Skeletal muscle cell (primary cell): Measurements from ENCODE around the gene COG1.

ENCODE experiments used
- DNase-seq: peaks from one replicate; pipeline ENCODE4 v3.0.0-alpha.2; 2010; ENCODE audit warnings: low read depth
- H3K4me3 ChIP-seq: 2 replicates; pipeline ENCODE4 v1.5.1; 2011; ENCODE audit warnings: low read depth, mild to moderate bottlenecking, control low read depth, low read length, moderate library complexity

The COG1 gene

DNA sequence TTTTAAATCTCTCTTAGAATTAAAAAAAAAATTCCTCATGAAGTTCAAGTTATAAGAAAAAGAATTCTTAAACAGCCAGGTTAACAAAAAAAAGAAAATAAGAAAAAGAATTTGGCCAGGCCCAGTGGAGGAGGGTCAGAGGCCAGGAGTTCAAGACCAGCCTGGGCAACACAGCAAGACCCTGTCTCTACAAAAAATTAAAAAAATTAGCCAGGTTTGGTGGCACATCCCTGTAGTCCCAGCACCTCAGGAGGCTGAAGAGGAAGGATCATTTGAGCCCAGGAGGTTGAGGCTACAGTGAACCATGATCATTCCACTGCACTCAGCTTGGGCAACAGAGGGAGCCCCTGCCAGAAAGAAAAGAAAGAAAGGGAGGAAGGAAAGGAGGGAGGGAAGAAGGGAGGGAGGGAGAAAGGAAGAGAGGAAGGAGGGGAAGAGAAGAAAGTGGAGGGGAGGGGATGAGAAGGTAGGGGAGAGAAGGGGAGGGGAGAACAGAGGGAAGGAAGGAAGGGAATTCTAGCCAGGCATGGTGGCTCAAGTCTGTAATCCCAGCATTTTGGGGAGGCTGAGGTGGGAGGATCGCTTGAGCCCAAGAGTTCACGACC lies 30.9 kb downstream of the COG1 start:
- no peak for DNase-seq
- H3K4me3 ChIP-seq, result no peak overlapping the region

DNA sequence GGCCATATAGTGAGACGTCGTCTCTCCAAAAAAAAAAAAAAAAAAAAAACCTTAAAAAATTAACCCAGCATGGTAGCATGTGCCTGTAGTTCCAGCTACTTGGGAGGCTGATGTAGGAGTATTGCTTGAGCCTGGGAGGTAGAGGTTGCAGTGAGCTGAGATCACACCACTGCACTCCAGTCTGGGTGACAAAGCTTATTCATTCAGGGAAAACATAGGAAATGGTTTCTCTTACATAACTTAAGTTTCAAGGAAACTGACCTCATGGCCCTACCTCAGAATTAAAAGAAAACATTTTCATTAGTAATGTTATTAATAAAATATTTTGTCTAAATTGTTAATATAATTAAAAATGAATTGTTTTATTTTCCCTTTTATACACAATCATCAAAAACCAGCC lies 31.4 kb downstream of the COG1 start:
- no peak for DNase-seq
- no peak overlapping the region for H3K4me3 ChIP-seq

DNA sequence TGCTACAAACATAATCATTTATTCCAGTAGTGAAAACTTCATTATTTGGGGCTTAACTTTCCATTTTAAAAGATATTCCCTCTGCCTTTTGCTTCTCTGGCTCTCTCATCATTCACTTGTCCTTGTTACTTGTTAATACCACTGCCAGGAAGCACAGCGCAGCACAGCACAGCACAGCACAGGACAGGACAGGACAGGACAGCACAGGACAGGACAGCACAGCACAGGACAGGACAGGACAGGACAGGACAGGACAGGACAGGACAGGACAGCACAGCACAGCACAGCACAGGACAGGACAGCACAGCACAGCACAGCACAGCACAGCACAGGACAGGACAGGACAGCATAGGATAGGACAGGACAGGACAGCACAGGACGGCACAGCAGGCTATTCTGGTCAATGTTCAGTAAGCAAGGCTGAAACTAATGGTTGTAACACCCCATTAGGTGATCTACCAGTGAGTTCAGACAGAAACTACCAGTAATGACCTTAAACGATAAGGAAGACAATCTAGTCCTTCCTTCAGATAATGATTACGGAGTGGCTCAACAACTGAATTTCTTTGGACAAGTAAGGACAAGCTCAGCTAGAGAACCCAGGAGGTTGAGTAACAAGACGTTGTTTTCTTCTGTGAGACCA lies 31.9 kb downstream of the COG1 start:
- no peak overlapping the region for H3K4me3 ChIP-seq
- no peak for DNase-seq

DNA sequence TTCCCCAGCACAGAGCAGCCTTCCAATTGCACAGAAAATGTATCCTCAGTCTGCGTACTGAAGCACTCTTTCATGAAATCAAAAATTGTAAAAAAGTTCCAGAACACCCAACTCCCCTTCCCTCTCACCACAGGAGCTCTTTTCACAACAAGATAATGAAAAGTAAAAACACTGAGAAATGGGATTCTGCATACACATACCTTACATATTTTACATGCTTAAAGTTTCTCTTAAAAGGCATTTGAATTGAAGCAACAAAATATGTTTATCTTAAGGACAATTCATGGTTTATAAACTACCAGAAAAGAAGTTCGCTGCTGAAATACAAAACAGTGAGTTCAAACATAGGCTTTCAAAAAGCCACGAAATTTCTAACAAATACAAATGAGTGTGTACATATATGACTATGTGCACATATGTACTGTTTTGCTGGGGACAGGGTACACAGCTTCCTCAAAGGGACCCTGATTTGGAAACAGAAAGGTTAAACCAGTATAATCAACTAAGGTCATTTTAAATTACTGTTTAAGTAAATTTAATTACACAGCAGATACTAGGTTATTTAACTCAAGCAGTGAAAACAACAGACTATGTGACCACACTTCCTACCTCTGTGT lies 33.8 kb downstream of the COG1 start:
- no peak overlapping the region for H3K4me3 ChIP-seq

DNA sequence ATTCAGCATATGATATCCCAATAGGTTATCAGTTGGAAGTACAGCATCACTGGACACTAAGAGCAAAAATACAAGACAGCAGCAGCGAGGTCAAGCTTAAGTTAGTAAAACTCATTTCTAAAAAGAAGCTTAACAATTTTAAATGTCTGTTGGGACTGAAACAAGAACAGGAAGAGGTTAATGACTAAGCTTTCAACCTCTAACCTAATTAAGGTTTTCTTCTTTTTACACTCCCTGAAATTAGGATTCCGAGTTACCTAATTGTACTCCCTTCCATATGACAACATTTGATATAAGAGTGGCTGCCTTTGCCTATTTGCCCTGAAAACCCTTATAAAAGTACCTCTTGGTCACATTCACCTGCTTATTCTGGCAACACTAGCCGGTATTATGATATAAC lies 34.5 kb downstream of the COG1 start:
- DNase-seq, result no peak
- no peak overlapping the region for H3K4me3 ChIP-seq

More for the DNA sequence above, 33.8 kb downstream of the COG1 start:
- DNase-seq, result no peak

DNA sequence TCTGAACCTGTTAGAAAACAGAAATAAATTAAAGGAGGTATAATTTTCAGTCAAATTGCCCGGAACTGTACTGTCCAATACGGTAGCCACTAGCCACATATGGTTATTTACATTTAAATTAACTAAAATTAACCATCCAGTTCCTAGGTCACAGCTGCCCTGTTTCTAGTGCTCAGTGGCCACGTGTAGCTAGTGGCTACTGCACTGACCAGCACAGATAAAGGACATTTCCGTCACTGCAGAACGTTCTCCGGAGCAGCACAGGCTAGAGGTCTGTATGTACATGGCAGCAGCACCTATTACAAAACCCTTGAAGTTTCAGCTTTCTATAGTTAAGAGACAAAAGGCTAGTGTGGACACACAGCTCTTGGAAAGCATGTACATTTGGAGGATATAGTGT lies 35.1 kb downstream of the COG1 start:
- no peak overlapping the region for H3K4me3 ChIP-seq
- DNase-seq, result no peak

DNA sequence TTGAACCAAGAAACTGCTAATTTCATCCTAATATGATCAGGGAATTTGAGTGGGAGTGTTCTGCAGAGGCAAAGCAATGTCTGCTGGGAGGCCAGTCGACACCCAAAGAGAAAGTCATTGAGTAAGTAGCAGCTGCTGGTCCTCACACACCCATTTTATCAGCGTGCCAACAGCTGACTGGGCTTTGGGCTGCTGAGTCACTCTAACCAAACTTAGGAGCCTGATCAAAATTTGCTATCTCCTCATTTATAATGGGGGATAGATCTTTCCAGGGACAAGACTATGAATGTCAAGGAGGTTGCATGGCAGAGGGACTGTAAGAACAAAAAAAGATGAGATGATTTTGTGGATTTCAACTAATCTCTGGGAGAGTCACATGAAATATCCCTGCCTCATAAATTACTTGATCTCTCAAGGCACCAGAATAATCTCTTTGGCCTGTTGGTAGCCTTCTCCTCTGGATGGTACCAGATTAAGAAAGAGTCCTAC lies 35.9 kb downstream of the COG1 start:
- peak; percentile 58 for DNase-seq
- no peak overlapping the region for H3K4me3 ChIP-seq

DNA sequence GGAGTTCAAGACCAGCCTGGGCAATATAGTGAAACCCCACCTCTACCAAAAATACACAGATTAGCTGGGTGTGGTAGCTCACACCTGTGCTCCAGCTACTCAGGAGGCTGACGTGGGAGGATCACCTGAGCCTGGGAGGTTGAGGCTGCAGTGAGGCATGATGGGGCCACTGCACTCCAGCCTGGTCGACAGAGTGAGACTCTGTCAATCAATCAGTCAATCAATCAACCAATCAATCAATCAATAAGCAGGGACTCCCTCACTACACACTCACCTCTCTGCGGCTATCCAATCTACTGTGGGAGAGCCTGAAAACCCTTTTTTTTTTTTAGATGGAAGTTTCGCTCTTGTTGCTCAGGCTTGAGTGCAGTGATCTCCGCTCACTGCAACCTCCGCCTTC lies 37.2 kb downstream of the COG1 start:
- H3K4me3 ChIP-seq, result no peak overlapping the region
- no peak for DNase-seq

DNA sequence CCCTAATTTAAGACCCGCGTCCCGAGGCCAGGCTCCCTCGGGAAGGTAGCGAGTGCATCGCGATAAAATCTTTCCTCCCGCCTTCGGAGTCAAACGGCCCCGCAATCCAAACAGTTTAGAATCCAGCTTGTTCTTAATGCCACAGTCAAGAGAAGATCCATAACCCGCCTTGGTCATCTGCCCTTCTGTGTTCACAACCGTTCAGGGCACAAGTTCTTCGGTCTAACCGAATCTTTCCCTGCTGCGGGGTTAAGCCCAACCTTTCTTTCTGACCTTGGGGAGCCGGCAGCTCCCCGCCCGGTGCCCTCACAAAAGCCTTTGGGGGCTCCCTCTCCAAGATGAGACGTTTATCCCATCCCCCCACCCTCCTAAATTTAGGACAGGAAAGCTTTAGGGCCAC lies 38.5 kb downstream of the COG1 start:
- DNase-seq, result no peak
- H3K4me3 ChIP-seq, result peak overlapping the region; percentile 99

DNA sequence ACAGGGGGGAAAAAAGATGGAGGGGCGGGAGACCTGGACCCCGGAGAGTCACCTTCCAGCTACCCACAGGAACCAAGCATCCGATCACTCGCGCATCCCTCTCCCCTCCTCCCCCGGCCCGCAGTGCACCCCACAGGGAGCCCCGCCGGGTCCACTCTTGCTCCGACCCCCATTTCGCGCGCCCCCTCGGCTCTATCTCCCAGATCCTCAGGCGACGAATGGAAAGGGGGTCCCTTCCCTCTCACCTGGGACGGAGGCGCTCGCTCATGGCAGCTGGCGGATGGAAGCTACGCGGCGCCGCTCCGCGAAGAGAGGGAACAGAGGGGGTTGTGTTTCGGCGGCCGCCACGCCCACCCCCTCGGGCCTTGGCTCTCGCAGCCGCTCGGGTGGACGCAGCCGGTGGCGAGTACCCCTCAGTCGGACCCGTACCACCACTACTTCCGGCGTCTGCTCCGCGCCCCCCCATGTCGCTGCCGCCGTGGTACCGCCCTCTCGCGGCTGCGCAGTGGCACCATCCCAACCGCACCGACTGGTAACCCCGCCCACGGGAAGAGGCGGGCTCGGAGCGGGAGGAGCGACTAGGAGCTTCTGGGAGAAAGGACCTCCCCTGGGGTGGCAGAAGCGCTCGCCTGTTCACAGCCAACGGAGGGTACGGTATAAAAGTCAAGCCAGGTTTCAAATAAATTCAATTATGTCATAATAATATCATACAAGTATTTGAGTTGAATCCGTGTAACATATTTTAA lies 39.2 kb downstream of the COG1 start:
- peak; percentile 78 for DNase-seq
- peak overlapping the region; percentile 99 for H3K4me3 ChIP-seq

DNA sequence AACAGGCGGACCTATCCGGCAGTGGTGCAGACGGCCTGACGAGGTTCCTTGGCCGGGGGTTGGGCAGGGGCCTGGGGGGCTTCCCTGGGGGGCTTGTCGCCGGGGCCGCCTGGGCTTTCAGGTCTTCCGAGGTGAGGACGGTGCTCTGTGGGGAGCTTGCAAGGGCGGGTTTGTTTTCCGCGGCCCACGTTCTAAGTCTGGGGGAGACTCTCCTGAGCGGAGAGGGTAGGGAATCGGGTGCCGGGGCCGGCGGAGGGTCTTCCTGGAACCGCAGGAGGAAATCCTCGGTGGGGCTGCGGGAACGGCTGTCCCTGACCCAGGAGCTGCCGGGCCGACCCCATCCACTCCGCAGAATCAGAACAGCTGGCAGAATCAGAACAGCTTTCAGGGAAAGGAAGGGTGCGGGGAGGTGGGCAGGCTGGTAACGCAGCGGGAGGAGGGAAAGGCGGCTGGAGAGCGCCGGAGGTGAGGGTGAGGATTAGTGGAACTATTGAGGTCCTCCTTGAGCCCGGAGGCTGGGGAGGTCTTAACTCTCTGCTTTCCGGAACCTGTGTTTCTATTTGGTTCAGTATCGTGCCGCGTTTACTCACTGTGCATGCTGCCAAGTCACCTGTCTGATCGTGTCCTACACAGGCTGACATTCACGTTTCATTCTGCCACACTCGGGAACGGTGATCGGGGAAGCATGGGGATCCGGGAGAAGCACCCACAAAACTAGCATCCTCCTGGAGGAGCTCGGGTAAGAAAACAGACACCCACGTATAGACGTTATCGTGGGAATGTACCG lies 39.9 kb downstream of the COG1 start:
- no peak for DNase-seq
- H3K4me3 ChIP-seq, result peak overlapping the region; percentile 99

DNA sequence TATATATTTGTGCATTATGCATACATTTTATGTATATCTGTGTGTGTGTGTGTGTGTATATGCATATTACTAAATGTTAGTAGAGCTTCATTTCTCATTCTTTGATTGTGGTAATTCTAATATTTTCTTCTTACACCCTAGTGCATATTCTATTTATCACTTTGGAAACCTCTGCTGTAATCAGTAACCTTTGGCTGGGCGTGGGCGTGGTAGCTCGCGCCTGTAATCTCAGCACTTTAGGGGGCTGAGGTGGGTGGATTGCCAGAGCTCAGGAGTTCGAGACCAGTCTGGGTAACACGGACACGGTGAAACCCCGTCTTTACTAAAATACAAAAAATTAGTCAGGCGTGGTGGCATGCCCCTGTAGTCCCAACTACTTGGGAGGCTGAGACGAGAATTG lies 41.9 kb downstream of the COG1 start:
- H3K4me3 ChIP-seq, result no peak overlapping the region

DNA sequence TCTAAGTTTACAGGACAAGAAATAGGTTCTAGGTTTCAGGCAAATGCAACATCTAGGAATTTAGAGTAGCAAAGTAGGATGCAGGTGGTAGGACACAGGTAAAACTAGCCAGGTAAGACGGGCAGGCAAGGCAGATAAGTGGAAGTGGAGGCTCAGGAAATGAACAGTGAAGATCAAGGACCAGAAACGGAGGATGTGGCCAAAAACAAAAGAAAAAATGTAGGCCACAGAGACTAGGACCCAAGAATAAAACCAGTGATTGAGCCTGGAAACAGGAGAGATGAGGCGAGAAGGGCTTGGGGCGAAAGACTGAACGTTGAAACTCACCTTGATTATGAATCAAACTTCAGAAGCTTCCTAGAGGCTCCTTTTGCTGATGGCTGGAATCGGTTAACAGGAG lies 44.9 kb downstream of the COG1 start:
- no peak for DNase-seq
- no peak overlapping the region for H3K4me3 ChIP-seq

More for the DNA sequence above, 41.9 kb downstream of the COG1 start:
- DNase-seq, result no peak

DNA sequence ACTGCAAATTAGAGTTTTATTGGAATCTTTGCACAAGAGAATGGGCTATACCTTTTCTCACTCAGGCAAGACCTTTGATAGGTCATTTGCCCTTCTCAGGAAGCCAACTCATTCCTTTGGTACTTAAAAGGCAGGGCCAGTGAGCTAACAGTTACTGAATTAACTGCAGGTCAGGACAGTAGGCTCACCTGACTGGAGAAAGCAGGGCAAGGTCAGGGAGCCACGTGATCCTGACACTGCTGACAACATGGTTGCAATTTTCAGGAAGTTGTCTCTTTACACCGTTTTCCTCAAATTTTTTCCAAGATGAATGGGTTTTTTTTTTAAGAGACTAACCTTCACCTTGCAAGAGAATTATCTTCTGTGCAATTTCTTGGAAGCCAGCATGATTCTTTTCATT lies 47.7 kb downstream of the COG1 start:
- no peak for DNase-seq

DNA sequence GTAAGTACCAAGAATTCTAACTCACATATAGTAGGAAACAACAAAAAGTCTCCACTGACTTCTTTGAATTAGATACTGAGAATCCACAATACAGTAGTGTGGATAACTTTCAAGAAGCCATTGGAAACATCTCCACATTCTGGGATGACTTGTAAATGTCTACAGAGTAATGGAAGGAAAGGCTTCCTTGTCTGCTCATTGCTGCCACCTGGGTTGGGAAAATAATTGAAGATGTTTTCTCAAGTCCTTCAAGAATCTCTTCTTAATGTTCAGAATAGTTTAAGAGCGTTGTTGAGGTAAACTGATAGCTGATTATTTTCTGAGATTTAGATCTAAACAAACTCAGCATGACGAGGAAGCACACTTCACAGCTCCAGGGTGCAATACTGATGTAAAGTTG lies 54.9 kb downstream of the COG1 start:
- no peak for DNase-seq
- no peak overlapping the region for H3K4me3 ChIP-seq

More for the DNA sequence above, 47.7 kb downstream of the COG1 start:
- H3K4me3 ChIP-seq, result no peak overlapping the region

DNA sequence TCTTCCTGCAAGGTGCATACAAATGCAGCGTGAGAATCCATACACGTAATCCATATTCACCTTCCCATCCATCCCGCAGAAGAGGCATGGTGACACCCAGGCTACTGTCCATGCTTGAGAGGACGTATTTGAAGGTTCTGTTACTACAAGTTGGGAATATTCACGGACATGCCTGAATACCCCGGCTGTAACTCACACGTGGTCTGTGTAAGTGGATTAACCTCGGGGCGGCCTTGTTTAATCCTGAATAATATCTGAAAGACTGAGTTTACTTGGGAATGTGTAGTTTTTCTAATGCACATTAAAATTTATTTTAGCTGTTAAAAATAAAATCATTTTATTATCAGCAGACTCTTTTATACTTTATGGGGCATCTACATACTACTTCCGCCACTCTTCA lies 55.7 kb downstream of the COG1 start:
- no peak for DNase-seq
- no peak overlapping the region for H3K4me3 ChIP-seq

DNA sequence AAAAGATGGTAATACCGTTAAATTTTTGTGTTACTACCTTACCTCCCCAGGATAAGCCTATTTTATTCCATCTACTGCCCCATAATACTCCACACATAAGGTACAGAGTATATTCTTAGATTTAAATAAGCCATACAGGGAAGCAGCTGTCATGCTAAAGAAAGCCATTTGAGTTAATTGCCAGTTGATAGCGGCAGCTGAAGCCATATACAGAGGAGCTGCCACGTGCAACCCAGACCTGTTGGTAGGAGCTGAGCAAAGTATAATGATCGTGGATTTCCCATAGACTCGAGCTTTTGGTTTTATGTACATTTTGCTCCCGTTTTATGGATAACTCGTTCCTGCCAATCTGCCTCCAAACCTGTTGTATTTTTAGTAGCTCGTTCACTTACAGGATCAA lies 56.8 kb downstream of the COG1 start:
- no peak overlapping the region for H3K4me3 ChIP-seq
- DNase-seq, result no peak

DNA sequence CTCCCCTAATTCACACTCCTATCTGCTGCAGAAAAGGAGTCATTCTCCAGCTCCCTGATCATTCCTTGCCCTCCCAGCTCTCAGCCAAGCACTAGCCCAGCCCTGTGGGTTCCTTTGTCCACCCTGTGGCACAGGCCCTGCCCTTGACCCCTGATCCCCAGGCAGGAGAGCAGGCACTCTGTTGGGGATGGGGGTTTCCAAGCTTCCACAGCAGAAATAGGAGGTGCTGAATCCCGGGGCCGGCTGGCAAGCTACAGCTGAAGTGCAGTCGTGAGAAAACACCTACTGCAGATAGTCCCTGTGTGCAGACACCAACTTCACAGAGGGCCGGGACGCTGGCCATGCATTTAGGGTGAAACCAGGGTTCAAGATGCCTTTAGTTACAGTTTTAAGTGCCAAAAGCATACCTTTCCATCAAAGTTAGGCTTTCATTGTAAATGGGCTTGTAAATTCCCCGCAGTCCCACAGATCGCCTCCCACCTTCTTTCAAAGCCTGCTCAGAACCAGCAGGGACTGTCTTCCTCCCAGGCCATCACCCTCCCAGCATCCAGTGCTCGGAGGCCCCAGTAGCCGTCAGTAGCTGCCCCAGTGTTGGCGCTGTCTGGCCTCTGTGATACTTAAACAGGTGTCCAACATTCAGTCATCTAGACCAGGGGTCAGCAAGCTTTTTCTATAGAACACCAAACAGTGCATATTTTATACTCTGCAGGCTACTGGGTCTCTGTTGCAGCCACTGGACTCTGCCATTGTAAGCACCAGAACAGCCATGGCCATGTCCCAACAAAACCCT lies 58.2 kb downstream of the COG1 start:
- no peak overlapping the region for H3K4me3 ChIP-seq
- no peak for DNase-seq

DNA sequence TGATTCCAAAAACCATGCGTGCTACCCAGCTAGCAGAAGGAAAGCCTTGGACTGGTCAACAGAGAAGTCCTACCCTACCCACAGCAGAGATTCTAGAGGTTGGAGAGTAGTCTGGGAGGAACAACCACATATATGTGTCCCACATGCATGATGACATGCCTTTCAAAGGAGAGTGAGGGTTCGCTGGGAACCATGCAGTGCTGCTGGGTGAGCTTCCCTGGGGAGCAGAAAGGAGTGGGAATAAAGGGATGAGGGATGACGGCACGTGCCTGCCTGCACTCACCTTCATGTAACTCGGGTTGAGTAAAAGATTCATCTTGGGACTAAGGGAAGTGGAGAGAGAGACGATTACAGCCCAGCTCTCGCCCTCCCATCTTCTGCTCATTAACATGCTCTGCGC lies 59.0 kb downstream of the COG1 start:
- no peak overlapping the region for H3K4me3 ChIP-seq
- no peak for DNase-seq
